C4-2B (cell line): ENCODE measurements around the gene NEDD4L.

ENCODE experiments used
- CTCF ChIP-seq: fragments of 450-650 bp; conservative IDR thresholded peaks from 2 replicates; pipeline ENCODE4 v1.5.1; 2017; ENCODE audit warnings: mild to moderate bottlenecking
- ZFX ChIP-seq: fragments of 450-650 bp; IDR thresholded peaks from 2 replicates; pipeline ENCODE4 v1.6.1; 2017

DNA sequence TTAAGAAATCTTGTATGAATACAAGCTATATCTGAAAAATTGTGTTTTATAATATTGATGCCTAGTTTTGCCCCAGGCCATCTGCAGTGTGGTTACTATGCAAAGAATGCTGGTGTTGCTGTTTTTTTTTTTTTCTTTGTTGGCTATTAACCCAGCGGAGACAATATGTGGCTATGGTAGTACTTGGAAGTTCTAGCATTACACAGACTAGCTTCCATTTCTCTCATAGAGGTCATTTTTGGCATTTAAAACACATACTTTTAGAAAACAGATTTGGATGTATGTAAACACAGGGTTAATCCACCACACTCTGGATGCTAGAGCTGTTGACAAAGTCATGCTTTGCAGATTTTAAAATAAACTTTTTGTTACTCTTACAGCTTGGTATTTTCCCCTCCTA lies 209.8 kb downstream of the NEDD4L start:
- TF ChIP-seq CTCF (no peak), ZFX (no peak)
